ENCODE data around the gene MUC20. TPM values are rescaled to one million over a fixed set of nuclear protein-coding genes. Genes with fewer than 3 reads are reported as not detected.
A peak's percentile ranks its signal among the peaks of the same experiment; 100 is the strongest.
"Not testable (repeated sequence)": the region's sequence is repeated elsewhere in the genome, so short reads cannot be mapped to it uniquely, and the experiment has no call there.

MUC20 gene
- total and polyA plus RNA-seq, 7 experiments from 2014 or later = 0.66 to 17.8 (median 12.2) TPM

DNA sequence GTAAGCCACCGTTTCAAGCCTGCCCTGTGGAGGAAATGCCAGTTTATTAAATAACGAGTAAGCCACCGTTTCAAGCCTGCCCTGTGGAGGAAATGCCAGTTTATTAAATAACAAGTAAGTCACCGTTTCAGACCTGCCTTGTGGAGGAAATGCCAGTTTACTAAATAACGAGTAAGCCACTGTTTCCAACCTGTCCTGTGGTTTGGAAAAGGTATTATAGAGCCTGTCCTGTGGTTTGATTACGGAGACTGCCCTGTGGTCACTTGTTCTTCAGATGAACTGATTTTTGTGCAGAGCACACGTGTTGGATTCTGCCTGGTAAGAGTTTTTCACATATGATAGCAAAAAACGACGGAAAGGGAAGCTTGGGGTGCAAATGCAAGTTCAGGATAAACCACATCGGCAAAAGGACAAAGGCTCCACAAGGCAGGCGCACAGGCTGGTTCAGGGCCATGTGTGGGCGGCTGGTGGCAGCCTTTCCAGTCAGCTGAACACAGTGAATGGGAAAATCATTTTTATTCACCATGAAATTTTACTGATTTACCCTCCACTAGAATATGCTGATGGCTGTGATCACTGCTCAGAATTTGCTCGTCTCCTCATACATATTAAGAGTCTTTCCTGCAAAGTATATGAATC is 38.6 kb upstream of the MUC20 start:
- H3K36me3 Mint-ChIP-seq = peaks cover 13 to 45% (median 31%) of the 10 kb centered on the region in 5 donors
- POLR2A ChIA-PET; H3K4me1 ChIP-seq (ENCODE audit: control insufficient read depth in 2 of 2, insufficient read depth in 2 of 2, low read length in 2 of 2); H3K27me3 Mint-ChIP-seq; CTCF ChIA-PET; ATAC-seq; H3K27ac Mint-ChIP-seq; intact Hi-C loops (cut with micrococcal nuclease); H3K27ac ChIP-seq (ENCODE audit: low read depth, low read length); H3K4me3 ChIP-seq (ENCODE audit: low read length); H3K9me3 ChIP-seq (ENCODE audit: control insufficient read depth in 2 of 3, low read length in 3 of 3); H3K27me3 ChIP-seq (ENCODE audit: control insufficient read depth in 2 of 2, insufficient read depth in 2 of 2, low read length in 2 of 2); DNase-seq; H3K4me3 Mint-ChIP-seq; H3K9me3 Mint-ChIP-seq: not testable (repeated sequence)
- peaks cover 0 to 37% (median 7%) of the 10 kb centered on the region in 3 experiments for H3K36me3 ChIP-seq (ENCODE audit: control insufficient read depth in 2 of 3, insufficient read depth in 3 of 3, low read length in 3 of 3)
- peaks cover 0 to 14% (median 0%) of the 10 kb centered on the region in 7 donors for H3K4me1 Mint-ChIP-seq

DNA sequence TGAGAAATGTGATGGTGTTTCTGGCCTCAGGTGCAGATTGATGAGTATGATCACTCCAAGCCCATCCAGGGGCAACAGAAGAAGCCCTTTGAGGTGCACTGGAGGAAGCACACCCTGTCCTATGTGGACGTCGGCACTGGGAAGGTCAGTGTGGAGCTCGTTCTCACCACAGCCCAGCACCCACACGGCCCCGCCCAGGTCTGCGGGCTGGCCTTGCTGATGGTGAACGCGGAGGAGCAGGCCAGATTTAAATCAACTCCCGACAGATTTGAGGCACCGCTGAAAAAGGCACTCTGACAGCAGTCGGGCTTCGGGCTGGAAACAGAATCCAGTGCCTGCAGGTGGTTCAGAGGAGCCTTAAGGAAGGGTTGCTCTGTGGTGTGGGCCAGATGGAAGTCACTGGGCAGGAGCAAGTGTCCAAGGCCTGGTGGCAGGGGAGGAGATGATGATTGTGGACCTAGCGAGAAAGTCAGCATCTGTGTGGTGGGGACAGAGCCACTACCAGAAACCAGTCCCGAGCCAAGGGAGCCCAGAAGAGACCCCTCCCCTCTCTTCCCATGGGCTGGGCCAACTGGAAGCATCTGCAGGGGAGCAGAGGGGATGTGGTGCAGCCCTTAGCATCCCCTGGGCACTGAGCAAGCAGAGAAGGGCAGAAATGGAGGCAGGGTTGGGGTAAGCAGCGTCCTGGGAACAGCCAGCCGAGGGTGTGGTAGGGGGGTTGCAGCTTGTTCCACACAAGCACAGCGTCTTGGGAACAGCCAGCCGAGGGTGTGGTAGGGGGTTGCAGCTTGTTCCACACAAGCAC is 36.9 kb upstream of the MUC20 start:
- H3K4me1 ChIP-seq (ENCODE audit: control insufficient read depth in 2 of 2, insufficient read depth in 2 of 2, low read length in 2 of 2); POLR2A ChIA-PET; DNase-seq; H3K9me3 Mint-ChIP-seq; intact Hi-C loops (cut with micrococcal nuclease); H3K4me3 Mint-ChIP-seq; H3K27me3 ChIP-seq (ENCODE audit: control insufficient read depth in 2 of 2, insufficient read depth in 2 of 2, low read length in 2 of 2); H3K9me3 ChIP-seq (ENCODE audit: control insufficient read depth in 2 of 3, low read length in 3 of 3); ATAC-seq; H3K27ac ChIP-seq (ENCODE audit: low read depth, low read length); H3K4me3 ChIP-seq (ENCODE audit: low read length); H3K27me3 Mint-ChIP-seq: not testable (repeated sequence)
- peak overlapping the region in 2 of 9 donors; percentile 2 to 42 for H3K27ac Mint-ChIP-seq
- CTCF ChIA-PET = interaction anchor here (0.6 kb wide), 1 partner anchor 104 kb away, joined by 3 read pairs; no protein-coding TSS in a partner anchor
- H3K36me3 ChIP-seq (ENCODE audit: control insufficient read depth in 2 of 3, insufficient read depth in 3 of 3, low read length in 3 of 3) = peaks cover 0 to 28% (median 3%) of the 10 kb centered on the region in 3 experiments
- peaks cover 0 to 20% (median 4%) of the 10 kb centered on the region in 7 donors for H3K4me1 Mint-ChIP-seq
- peaks cover 19 to 40% (median 31%) of the 10 kb centered on the region in 5 donors for H3K36me3 Mint-ChIP-seq

DNA sequence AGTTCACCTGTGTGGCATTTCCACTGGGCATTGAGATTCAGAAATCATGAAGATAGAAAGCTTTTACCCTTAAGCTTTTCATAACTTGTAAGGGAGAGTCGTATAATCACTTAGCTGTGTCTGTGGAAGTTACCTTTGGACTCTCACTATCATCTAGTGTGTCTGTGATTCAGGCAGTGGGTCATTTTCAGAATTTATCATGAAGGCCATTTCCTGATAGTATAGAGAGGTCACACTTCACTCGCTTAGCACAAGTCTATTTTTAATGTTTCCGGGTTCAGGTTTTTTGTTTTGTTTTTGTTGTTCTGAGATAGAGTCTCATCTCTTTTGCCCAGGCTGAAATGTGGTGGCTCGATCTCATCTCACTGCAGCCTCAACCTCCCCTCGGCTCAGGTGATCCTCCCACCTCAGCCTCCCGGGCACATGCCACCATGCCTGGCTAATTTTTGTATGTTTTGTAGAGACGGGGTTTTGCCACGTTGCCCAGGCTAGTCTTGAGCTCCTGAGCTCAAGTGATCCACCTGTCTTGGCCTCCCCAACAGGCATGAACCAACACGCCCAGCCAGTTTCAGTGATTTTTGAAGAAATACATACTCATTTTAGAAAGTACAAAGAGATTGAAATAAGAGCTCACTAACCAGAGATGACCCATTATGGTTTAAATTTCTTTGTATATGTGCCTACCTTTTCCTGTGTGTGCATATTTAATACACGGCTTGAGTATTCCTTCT is 36.1 kb upstream of the MUC20 start:
- peak overlapping the region in 2 of 9 donors; percentile 2 to 19 for H3K27ac Mint-ChIP-seq
- H3K4me3 Mint-ChIP-seq; ATAC-seq; H3K4me1 ChIP-seq (ENCODE audit: control insufficient read depth in 2 of 2, insufficient read depth in 2 of 2, low read length in 2 of 2); POLR2A ChIA-PET; H3K27me3 ChIP-seq (ENCODE audit: control insufficient read depth in 2 of 2, insufficient read depth in 2 of 2, low read length in 2 of 2); H3K4me3 ChIP-seq (ENCODE audit: low read length); DNase-seq; H3K9me3 Mint-ChIP-seq; H3K9me3 ChIP-seq (ENCODE audit: control insufficient read depth in 2 of 3, low read length in 3 of 3); H3K27ac ChIP-seq (ENCODE audit: low read depth, low read length); H3K27me3 Mint-ChIP-seq: not testable (repeated sequence)
- peaks cover 19 to 40% (median 30%) of the 10 kb centered on the region in 5 donors for H3K36me3 Mint-ChIP-seq
- H3K4me1 Mint-ChIP-seq = peaks cover 0 to 20% (median 4%) of the 10 kb centered on the region in 7 donors
- intact Hi-C loops (cut with micrococcal nuclease) = loop anchor here in 1 of 2 donors (5.0 kb wide), 1 partner anchor 273 kb away; no protein-coding TSS in a partner anchor
- CTCF ChIA-PET = interaction anchor here (0.6 kb wide), 1 partner anchor 104 kb away, joined by 3 read pairs; no protein-coding TSS in a partner anchor
- peaks cover 0 to 36% (median 3%) of the 10 kb centered on the region in 3 experiments for H3K36me3 ChIP-seq (ENCODE audit: control insufficient read depth in 2 of 3, insufficient read depth in 3 of 3, low read length in 3 of 3)

DNA sequence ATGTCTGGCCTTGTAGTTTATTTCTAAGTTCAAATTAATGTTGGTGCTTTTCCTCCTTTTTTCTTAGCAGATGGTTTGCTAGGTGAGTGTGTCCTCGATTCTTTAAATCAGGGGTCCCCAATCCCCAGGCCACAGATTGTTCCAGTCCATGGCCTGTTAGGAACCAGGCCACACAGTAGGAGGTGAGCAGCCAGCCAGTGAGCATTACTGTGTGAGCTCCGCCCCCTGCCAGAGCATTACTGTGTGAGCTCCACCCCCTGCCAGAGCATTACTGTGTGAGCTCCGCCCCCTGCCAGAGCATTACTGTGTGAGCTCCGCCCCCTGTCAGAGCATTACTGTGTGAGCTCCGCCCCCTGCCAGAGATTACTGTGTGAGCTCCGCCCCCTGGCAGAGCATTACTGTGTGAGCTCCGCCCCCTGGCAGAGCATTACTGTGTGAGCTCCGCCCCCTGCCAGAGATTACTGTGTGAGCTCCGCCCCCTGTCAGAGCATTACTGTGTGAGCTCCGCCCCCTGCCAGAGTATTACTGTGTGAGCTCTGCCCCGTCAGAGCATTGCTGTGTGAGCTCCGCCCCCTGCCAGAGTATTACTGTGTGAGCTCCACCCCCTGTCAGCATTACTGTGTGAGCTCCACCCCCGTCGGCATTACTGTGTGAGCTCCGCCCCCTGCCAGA is 34.1 kb upstream of the MUC20 start:
- H3K4me3 Mint-ChIP-seq; POLR2A ChIA-PET; H3K4me3 ChIP-seq (ENCODE audit: low read length); H3K27me3 Mint-ChIP-seq; ATAC-seq; H3K9me3 Mint-ChIP-seq; H3K9me3 ChIP-seq (ENCODE audit: control insufficient read depth in 2 of 3, low read length in 3 of 3); H3K27ac ChIP-seq (ENCODE audit: low read depth, low read length); H3K4me1 ChIP-seq (ENCODE audit: control insufficient read depth in 2 of 2, insufficient read depth in 2 of 2, low read length in 2 of 2); H3K27me3 ChIP-seq (ENCODE audit: control insufficient read depth in 2 of 2, insufficient read depth in 2 of 2, low read length in 2 of 2): not testable (repeated sequence)
- peak overlapping the region in 2 of 9 donors; percentile 43 to 59 for H3K27ac Mint-ChIP-seq
- DNase-seq = peak in 1 of 9 donors; percentile 16
- peaks cover 0 to 20% (median 4%) of the 10 kb centered on the region in 7 donors for H3K4me1 Mint-ChIP-seq
- peaks cover 19 to 38% (median 28%) of the 10 kb centered on the region in 5 donors for H3K36me3 Mint-ChIP-seq
- intact Hi-C loops (cut with micrococcal nuclease) = loop anchor here in 1 of 2 donors (5.0 kb wide), 1 partner anchor 271 kb away; no protein-coding TSS in a partner anchor
- H3K36me3 ChIP-seq (ENCODE audit: control insufficient read depth in 2 of 3, insufficient read depth in 3 of 3, low read length in 3 of 3) = peaks cover 0 to 38% (median 3%) of the 10 kb centered on the region in 3 experiments
- CTCF ChIA-PET = interaction anchor here (0.7 kb wide), 1 partner anchor 168 kb away, joined by 3 read pairs; no protein-coding TSS in a partner anchor

DNA sequence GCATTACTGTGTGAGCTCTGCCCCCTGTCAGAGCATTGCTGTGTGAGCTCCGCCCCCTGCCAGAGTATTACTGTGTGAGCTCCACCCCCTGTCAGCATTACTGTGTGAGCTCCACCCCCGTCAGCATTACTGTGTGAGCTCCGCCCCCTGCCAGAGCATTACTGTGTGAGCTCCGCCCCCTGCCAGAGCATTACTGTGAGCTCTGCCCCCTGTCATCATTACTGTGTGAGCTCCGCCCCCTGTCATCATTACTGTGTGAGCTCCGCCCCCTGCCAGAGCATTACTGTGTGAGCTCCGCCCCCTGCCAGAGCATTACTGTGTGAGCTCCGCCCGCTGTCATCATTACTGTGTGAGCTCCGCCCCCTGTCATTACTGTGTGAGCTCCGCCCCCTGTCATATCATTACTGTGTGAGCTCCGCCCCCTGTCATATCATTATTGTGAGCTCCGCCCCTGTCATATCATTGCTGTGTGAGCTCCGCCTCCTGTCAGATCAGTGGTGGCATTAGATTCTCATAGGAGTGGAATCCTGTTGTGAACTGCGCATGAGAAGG is 33.5 kb upstream of the MUC20 start:
- H3K36me3 Mint-ChIP-seq = peaks cover 25 to 43% (median 34%) of the 10 kb centered on the region in 5 donors
- H3K27me3 Mint-ChIP-seq; H3K4me1 ChIP-seq (ENCODE audit: control insufficient read depth in 2 of 2, insufficient read depth in 2 of 2, low read length in 2 of 2); POLR2A ChIA-PET; ATAC-seq; H3K27ac ChIP-seq (ENCODE audit: low read depth, low read length); H3K9me3 ChIP-seq (ENCODE audit: control insufficient read depth in 2 of 3, low read length in 3 of 3); H3K4me3 Mint-ChIP-seq; H3K4me3 ChIP-seq (ENCODE audit: low read length); CTCF ChIA-PET; H3K9me3 Mint-ChIP-seq; H3K27me3 ChIP-seq (ENCODE audit: control insufficient read depth in 2 of 2, insufficient read depth in 2 of 2, low read length in 2 of 2): not testable (repeated sequence)
- peak in 8 of 9 donors; percentile 7 to 58 (median 36) for DNase-seq
- peaks cover 0 to 44% (median 7%) of the 10 kb centered on the region in 3 experiments for H3K36me3 ChIP-seq (ENCODE audit: control insufficient read depth in 2 of 3, insufficient read depth in 3 of 3, low read length in 3 of 3)
- H3K27ac Mint-ChIP-seq = peak overlapping the region in 6 of 9 donors; percentile 9 to 83 (median 55)
- peaks cover 0 to 24% (median 4%) of the 10 kb centered on the region in 7 donors for H3K4me1 Mint-ChIP-seq
- intact Hi-C loops (cut with micrococcal nuclease) = loop anchor here in 1 of 2 donors (5.0 kb wide), 1 partner anchor 270 kb away; no protein-coding TSS in a partner anchor

Measured in naive thymus-derived CD4-positive, alpha-beta T cell (primary cell).